ENCODE results near the gene SLX4IP.

GRCh38 chr20:10390709-10391108, 44.4 kb upstream of the SLX4IP start:
- TF ChIP-seq CTCF (IDR thresholded peaks at IDR 0.05; ENCODE audit: insufficient read depth, low read depth, low read length) (no peak), EZH2 (IDR thresholded peaks at IDR 0.05; ENCODE audit: insufficient read depth, low read length) (no peak)

All from astrocyte (in vitro differentiated cells and primary cell).